H1 (cell line): Measurements from ENCODE around the gene GPR161. TPM values are rescaled to one million over a fixed set of nuclear protein-coding genes. Genes with fewer than 3 reads are reported as not detected.

Experiments
- ATF2 ChIP-seq: IDR thresholded peaks from 2 replicates; pipeline ENCODE4 v1.6.1; 2012; ENCODE audit warnings: low read length, inconsistent platforms
- CHD7 ChIP-seq: fragments of 300-600 bp; sonication (generic); IDR thresholded peaks from 2 replicates; pipeline ENCODE4 v1.7.1; 2012; ENCODE audit warnings: low read length, moderate library complexity, mild to moderate bottlenecking, inconsistent platforms; ENCODE audit not compliant: insufficient replicate concordance
- EGR1 ChIP-seq: IDR thresholded peaks from 2 replicates; pipeline ENCODE4 v1.6.1; 2011; ENCODE audit warnings: low read depth, low read length, borderline replicate concordance
- EP300 ChIP-seq, 2 experiments: IDR thresholded peaks; 1 replicate in 1 of 2; 2 replicates in 1 of 2; pipeline ENCODE4 v1.6.1; 2011 to 2012; ENCODE audit warnings: low read depth in 2 of 2, low read length in 2 of 2, mild to moderate bottlenecking in 2 of 2, borderline replicate concordance in 1 of 2, inconsistent platforms in 1 of 2, moderate library complexity in 1 of 2
- NRF1 ChIP-seq: IDR thresholded peaks from 2 replicates; pipeline ENCODE4 v1.6.1; 2011; ENCODE audit warnings: mild to moderate bottlenecking, low read depth, low read length, improper control_type of control experiment
- RAD21 ChIP-seq, 2 experiments: IDR thresholded peaks in 1 of 2; conservative IDR thresholded peaks in 1 of 2; 2 replicates each; pipeline ENCODE4 v1.6.1; 2011; ENCODE audit warnings: low read depth in 2 of 2, low read length in 2 of 2, improper control_type of control experiment in 1 of 2, inconsistent platforms in 1 of 2, mild to moderate bottlenecking in 1 of 2, moderate library complexity in 1 of 2
- SIRT6 ChIP-seq: IDR thresholded peaks from one replicate; pipeline ENCODE4 v1.7.1; 2012; ENCODE audit warnings: low read length, inconsistent platforms
- SUZ12 ChIP-seq: fragments of 200-600 bp; sonication (generic); IDR thresholded peaks from 2 replicates; pipeline ENCODE4 v1.6.1; 2012; ENCODE audit warnings: mild to moderate bottlenecking, inconsistent platforms, low read length, moderate library complexity, mixed read lengths
- polyA plus RNA-seq, 7 experiments: library from polyadenylated mRNA; depleted of rRNA in 3 of 7; stranded (reverse) in 5 of 7; unstranded in 2 of 7; fragments of >200 nt in 5 of 7; fragments of 200-250 nt in 2 of 7; gene quantifications; 1 replicate in 5 of 7; 2 replicates in 1 of 7; 4 replicates in 1 of 7; pipeline versions ENCODE4 v1.2.1 to v1.2.3, GENCODE V29; 2011 to 2013; ENCODE audit warnings: missing spikeins in 2 of 7, mixed read lengths in 2 of 7
- total RNA-seq: library from RNA; stranded (reverse); fragmentation: NEBNext Ultra II Directional; extraction: Animal tissue kit (Norgen Biotek cat#: 25700); gene quantifications from 2 replicates; pipeline ENCODE4 v1.2.1, GENCODE V29; 2021

Gene GPR161
- total and polyA plus RNA-seq, 2 of the 8 experiments (the other 6 are each of a cell fraction or from before 2014, with no cell fraction given), result 13.7 to 16.8 TPM

GRCh38 chr1:168148916-168149315, 12.2 kb upstream of the GPR161 start (continued):
- TF ChIP-seq EGR1 (no peak), NRF1 (no peak), ATF2 (no peak), SIRT6 (no peak), EP300 (IDR thresholded peaks at IDR 0.05; ENCODE audit: borderline replicate concordance in 1 of 2, low read depth in 2 of 2, low read length in 2 of 2) (no peak), CHD7 (no peak), RAD21 (IDR thresholded peaks at IDR 0.05 in 1 of 2, conservative IDR thresholded peaks at IDR 0.05 in 1 of 2; ENCODE audit: low read depth in 2 of 2, low read length in 2 of 2) (no peak), SUZ12 (no peak)
